ENCODE data around the gene DUSP10.

DNA sequence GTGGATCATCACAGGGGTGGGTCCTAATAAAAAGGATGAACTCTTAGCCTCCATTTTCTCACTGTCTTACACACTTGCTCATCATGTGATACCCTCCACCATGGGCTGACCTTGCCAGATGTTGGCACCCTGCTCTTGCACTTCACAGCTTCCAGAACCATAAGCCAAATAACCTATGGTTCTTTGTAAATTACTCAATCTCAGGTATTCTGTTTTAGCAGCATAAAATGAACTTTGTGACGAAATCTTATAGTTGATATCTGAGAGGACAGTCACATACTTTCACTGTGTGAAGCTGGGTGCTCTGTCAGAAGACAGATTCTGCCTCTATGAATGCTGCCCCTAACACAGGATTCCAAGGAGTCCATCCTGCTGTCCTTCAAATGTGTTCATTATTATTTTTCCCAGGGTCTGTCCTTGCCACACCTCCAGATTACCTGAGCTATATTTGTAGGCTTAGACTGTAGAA lies 13.8 kb downstream of the DUSP10 start:
- TF ChIP-seq, protein P1, sequence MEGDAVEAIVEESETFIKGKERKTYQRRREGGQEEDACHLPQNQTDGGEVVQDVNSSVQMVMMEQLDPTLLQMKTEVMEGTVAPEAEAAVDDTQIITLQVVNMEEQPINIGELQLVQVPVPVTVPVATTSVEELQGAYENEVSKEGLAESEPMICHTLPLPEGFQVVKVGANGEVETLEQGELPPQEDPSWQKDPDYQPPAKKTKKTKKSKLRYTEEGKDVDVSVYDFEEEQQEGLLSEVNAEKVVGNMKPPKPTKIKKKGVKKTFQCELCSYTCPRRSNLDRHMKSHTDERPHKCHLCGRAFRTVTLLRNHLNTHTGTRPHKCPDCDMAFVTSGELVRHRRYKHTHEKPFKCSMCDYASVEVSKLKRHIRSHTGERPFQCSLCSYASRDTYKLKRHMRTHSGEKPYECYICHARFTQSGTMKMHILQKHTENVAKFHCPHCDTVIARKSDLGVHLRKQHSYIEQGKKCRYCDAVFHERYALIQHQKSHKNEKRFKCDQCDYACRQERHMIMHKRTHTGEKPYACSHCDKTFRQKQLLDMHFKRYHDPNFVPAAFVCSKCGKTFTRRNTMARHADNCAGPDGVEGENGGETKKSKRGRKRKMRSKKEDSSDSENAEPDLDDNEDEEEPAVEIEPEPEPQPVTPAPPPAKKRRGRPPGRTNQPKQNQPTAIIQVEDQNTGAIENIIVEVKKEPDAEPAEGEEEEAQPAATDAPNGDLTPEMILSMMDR (IDR thresholded peaks at IDR 0.05), result no peak
- no peak for TF ChIP-seq EZH2 (IDR thresholded peaks at IDR 0.05; ENCODE audit: borderline replicate concordance, insufficient read depth, low read depth, low read length, poor library complexity, severe bottlenecking)

Measured in B cell (primary cell).